ENCODE data around the gene PSMD13. TPM values are rescaled to one million over a fixed set of nuclear protein-coding genes. Genes with fewer than 3 reads are reported as not detected.

Gene PSMD13
- 150 to 190 TPM (median 171 TPM) in 5 replicates for total RNA-seq (2022; extraction: Qiagen RNA extraction; ENCODE audit: low read depth)

GRCh38 chr11:236774-237767 is at the start of gene PSMD13:
Gene PSMD13 (plus strand): TSS chr11:236976. CDS start chr11:237050, 74 bp downstream.

GRCh38 chr11:192674-193128 is 44.1 kb upstream of the PSMD13 start, which contains the start of gene SCGB1C1:
Gene SCGB1C1 (plus strand): TSS chr11:193078. CDS start chr11:193100, 22 bp downstream.

GRCh38 chr11:207208-207862 is 29.4 kb upstream of the PSMD13 start, which contains the start of the genes BET1L and RIC8A:
Gene BET1L (minus strand): TSS chr11:207399. CDS start chr11:207321, 78 bp downstream.
Gene RIC8A (plus strand): TSS chr11:207708. CDS start chr11:208855, 1,147 bp downstream.

GRCh38 chr11:235997-236773 is 591 bp upstream of the PSMD13 start, which contains the start of gene SIRT3:
Gene SIRT3 (minus strand): TSS chr11:236342. CDS start chr11:236328, 14 bp downstream.

GRCh38 chr11:278001-278951 is 41.5 kb downstream of the PSMD13 start, which contains the start of gene NLRP6:
Gene NLRP6 (plus strand): TSS chr11:278407. CDS start chr11:278570, 163 bp downstream.

GRCh38 chr11:288478-289397 is 52.0 kb downstream of the PSMD13 start, which contains the start of gene PGGHG:
Gene PGGHG (plus strand): TSS chr11:289126. CDS start chr11:289817, 691 bp downstream.

GRCh38 chr11:299081-299891 is 62.5 kb downstream of the PSMD13 start, which contains the start of gene IFITM5:
Gene IFITM5 (minus strand): TSS chr11:299526. CDS start chr11:299490, 36 bp downstream.

Other genes starting within 250 kb of the PSMD13 start
- gene SCGB1C1, start 43.9 kb upstream of the PSMD13 start, total RNA-seq (2022; extraction: Qiagen RNA extraction; ENCODE audit: low read depth), result not detected in 5 replicates
- gene BET1L, start 29.6 kb upstream of the PSMD13 start, total RNA-seq (2022; extraction: Qiagen RNA extraction; ENCODE audit: low read depth), result 28.4 to 49.2 TPM (median 46.5 TPM) in 5 replicates
- 101 to 126 TPM (median 120 TPM) in 5 replicates for gene RIC8A, start 29.3 kb upstream of the PSMD13 start, total RNA-seq (2022; extraction: Qiagen RNA extraction; ENCODE audit: low read depth)
- 17.0 to 20.8 TPM (median 20.4 TPM) in 5 replicates for gene SIRT3, start 634 bp upstream of the PSMD13 start, total RNA-seq (2022; extraction: Qiagen RNA extraction; ENCODE audit: low read depth)
- not detected in 5 replicates for gene NLRP6, start 41.4 kb downstream of the PSMD13 start, total RNA-seq (2022; extraction: Qiagen RNA extraction; ENCODE audit: low read depth)
- gene PGGHG, start 52.1 kb downstream of the PSMD13 start, total RNA-seq (2022; extraction: Qiagen RNA extraction; ENCODE audit: low read depth), result 5.8 to 14.1 TPM (median 10.6 TPM) in 5 replicates
- gene IFITM5, start 62.5 kb downstream of the PSMD13 start, total RNA-seq (2022; extraction: Qiagen RNA extraction; ENCODE audit: low read depth), result not detected in 5 replicates
- gene IFITM2, start 70.8 kb downstream of the PSMD13 start, total RNA-seq (2022; extraction: Qiagen RNA extraction; ENCODE audit: low read depth), result 54.7 to 70.8 TPM (median 61.4 TPM) in 5 replicates
- 0.26 to 0.53 TPM (median 0.51 TPM) in 3 of 5 replicates, not detected in the others for gene IFITM1, start 77.1 kb downstream of the PSMD13 start, total RNA-seq (2022; extraction: Qiagen RNA extraction; ENCODE audit: low read depth)
- 20.3 to 33.7 TPM (median 31.1 TPM) in 5 replicates for gene IFITM3, start 83.9 kb downstream of the PSMD13 start, total RNA-seq (2022; extraction: Qiagen RNA extraction; ENCODE audit: low read depth)
- gene B4GALNT4, start 132.5 kb downstream of the PSMD13 start, total RNA-seq (2022; extraction: Qiagen RNA extraction; ENCODE audit: low read depth), result 11.3 to 21.7 TPM (median 14.1 TPM) in 5 replicates
- gene PKP3, start 157.2 kb downstream of the PSMD13 start, total RNA-seq (2022; extraction: Qiagen RNA extraction; ENCODE audit: low read depth), result 23.3 to 42.5 TPM (median 38.8 TPM) in 5 replicates
- gene SIGIRR, start 178.0 kb downstream of the PSMD13 start, total RNA-seq (2022; extraction: Qiagen RNA extraction; ENCODE audit: low read depth), result 57.1 to 99.3 TPM (median 83.7 TPM) in 5 replicates
- 0.44 to 1.5 TPM (median 1.1 TPM) in 5 replicates for gene ANO9, start 205.0 kb downstream of the PSMD13 start, total RNA-seq (2022; extraction: Qiagen RNA extraction; ENCODE audit: low read depth)
- 26.9 to 53.0 TPM (median 47.1 TPM) in 5 replicates for gene PTDSS2, start 213.3 kb downstream of the PSMD13 start, total RNA-seq (2022; extraction: Qiagen RNA extraction; ENCODE audit: low read depth)

Measured in A549 treated with ZK216348 at 1 μM for 4 hours (cell line).